Neuronal stem cell (in vitro differentiated cells): ENCODE results near the gene GALNT14.

Source experiments
- DNase-seq: peaks from one replicate; pipeline ENCODE4 v3.0.0-alpha.2; 2013; ENCODE audit warnings: low spot score
- H2AFZ ChIP-seq: one replicate; pipeline ENCODE4 v1.6.1; 2013; ENCODE audit warnings: mild to moderate bottlenecking, low read length, inconsistent platforms
- H2AK5ac ChIP-seq: 2 replicates; pipeline ENCODE4 v1.6.1; 2013; ENCODE audit warnings: low read depth, mild to moderate bottlenecking, inconsistent platforms, low read length, moderate library complexity, mixed read lengths
- H2BK120ac ChIP-seq: 2 replicates; pipeline ENCODE4 v1.6.1; 2013; ENCODE audit warnings: low read depth, mild to moderate bottlenecking, inconsistent platforms, low read length, moderate library complexity, mixed read lengths
- H2BK12ac ChIP-seq: one replicate; pipeline ENCODE4 v1.6.1; 2013; ENCODE audit warnings: low read length, inconsistent platforms
- H2BK15ac ChIP-seq: 2 replicates; pipeline ENCODE4 v1.6.1; 2013; ENCODE audit warnings: mild to moderate bottlenecking, low read length, inconsistent platforms, mixed read lengths
- H2BK5ac ChIP-seq: one replicate; pipeline ENCODE4 v1.6.1; 2013; ENCODE audit warnings: inconsistent platforms, mild to moderate bottlenecking, low read length, moderate library complexity
- H3K14ac ChIP-seq: one replicate; pipeline ENCODE4 v1.6.1; 2013; ENCODE audit warnings: low read length, inconsistent platforms
- H3K18ac ChIP-seq: 2 replicates; pipeline ENCODE4 v1.6.1; 2013; ENCODE audit warnings: low read length, inconsistent platforms
- H3K23ac ChIP-seq: 2 replicates; pipeline ENCODE4 v1.6.1; 2013; ENCODE audit warnings: low read depth, mild to moderate bottlenecking, mixed read lengths, low read length, inconsistent platforms; ENCODE audit not compliant: poor library complexity
- H3K27ac ChIP-seq: replicated peaks from 3 replicates; pipeline ENCODE4 v1.5.1; 2013; ENCODE audit warnings: low read length, inconsistent platforms
- H3K27me3 ChIP-seq, 3 experiments: 2 replicates each; pipeline ENCODE4 v1.6.1; 2013; ENCODE audit warnings: low read length in 3 of 3, mild to moderate bottlenecking in 2 of 3, inconsistent platforms in 1 of 3, low read depth in 1 of 3, mixed read lengths in 1 of 3, moderate library complexity in 1 of 3; ENCODE audit not compliant: control insufficient read depth in 3 of 3, insufficient read depth in 3 of 3
- H3K36me3 ChIP-seq, 2 donors: replicated peaks in 1 of 2; 2 replicates each; pipeline ENCODE4 v1.6.1; 2013; ENCODE audit warnings: low read length in 2 of 2; ENCODE audit not compliant: control insufficient read depth in 2 of 2, insufficient read depth in 2 of 2
- H3K4ac ChIP-seq: 2 replicates; pipeline ENCODE4 v1.6.1; 2013; ENCODE audit warnings: inconsistent platforms, mild to moderate bottlenecking, low read length, moderate library complexity
- H3K4me1 ChIP-seq, 2 donors: 1 replicate in 1 of 2; 2 replicates in 1 of 2; pipeline ENCODE4 v1.6.1; 2013; ENCODE audit warnings: low read length in 2 of 2, low read depth in 1 of 2; ENCODE audit not compliant: control insufficient read depth in 2 of 2, insufficient read depth in 1 of 2
- H3K4me2 ChIP-seq: one replicate; pipeline ENCODE4 v1.6.1; 2013; ENCODE audit warnings: mild to moderate bottlenecking, low read length, inconsistent platforms; ENCODE audit not compliant: insufficient read depth, poor library complexity, severe bottlenecking
- H3K4me3 ChIP-seq, 2 donors: 2 replicates each; pipeline ENCODE4 v1.5.1; 2013; ENCODE audit warnings: low read length in 2 of 2, mild to moderate bottlenecking in 2 of 2, inconsistent platforms in 1 of 2, moderate library complexity in 1 of 2
- H3K79me1 ChIP-seq: one replicate; pipeline ENCODE4 v1.6.1; 2013; ENCODE audit warnings: low read depth, mild to moderate bottlenecking, inconsistent platforms, low read length, moderate library complexity
- H3K9ac ChIP-seq: one replicate; pipeline ENCODE4 v1.6.1; 2013; ENCODE audit warnings: mild to moderate bottlenecking, low read depth, low read length, inconsistent platforms; ENCODE audit not compliant: poor library complexity
- H3K9me3 ChIP-seq, 2 donors: replicated peaks in 1 of 2; 2 replicates each; pipeline versions ENCODE3 to v1.6.1; 2013; ENCODE audit warnings: low read length in 2 of 2, mild to moderate bottlenecking in 2 of 2, inconsistent platforms in 1 of 2, low read depth in 1 of 2, mixed read lengths in 1 of 2, moderate library complexity in 1 of 2; ENCODE audit not compliant: control insufficient read depth in 2 of 2, insufficient read depth in 1 of 2
- H4K8ac ChIP-seq: one replicate; pipeline ENCODE4 v1.6.1; 2013; ENCODE audit warnings: low read depth, mild to moderate bottlenecking, inconsistent platforms, low read length, moderate library complexity
- H4K91ac ChIP-seq: one replicate; pipeline ENCODE4 v1.6.1; 2013; ENCODE audit warnings: low read length, low read depth, mild to moderate bottlenecking, inconsistent platforms; ENCODE audit not compliant: poor library complexity
- WGBS, 2 donors: extraction: QIAGEN DNeasy Blood & Tissue Kit; methylation state at CpG; one replicate each; pipeline ENCODE4 v1.1.7; 2013; ENCODE audit warnings: missing lambda C conversion rate in 2 of 2, mixed read lengths in 1 of 2; ENCODE audit not compliant: insufficient read length in 2 of 2, insufficient replicate concordance in 1 of 2; ENCODE audit errors: extremely low coverage in 2 of 2; 5-methylcytosine and 5-hydroxymethylcytosine counted together

GALNT14 gene

GRCh38 chr2:31122133-31122532 is 16.1 kb downstream of the GALNT14 start:
- no peaks in the 10 kb centered on the region for H3K79me1 ChIP-seq
- no peak overlapping the region for H3K18ac ChIP-seq
- no peak overlapping the region for H4K91ac ChIP-seq
- H3K27me3 ChIP-seq = no peaks in the 10 kb centered on the region
- H3K9ac ChIP-seq = no peak overlapping the region
- no peak overlapping the region for H3K4me3 ChIP-seq
- no peak overlapping the region for H2AFZ ChIP-seq
- DNase-seq = no peak
- no peak overlapping the region for H3K27ac ChIP-seq
- H3K14ac ChIP-seq = no peak overlapping the region
- no peak overlapping the region for H2BK5ac ChIP-seq
- H3K4me1 ChIP-seq = no peaks in the 10 kb centered on the region
- H3K4ac ChIP-seq = no peak overlapping the region
- H2BK12ac ChIP-seq = no peak overlapping the region
- no peak overlapping the region for H3K23ac ChIP-seq
- no peak overlapping the region for H2BK120ac ChIP-seq
- H2AK5ac ChIP-seq = no peak overlapping the region
- no CpG with 5 or more reads among the region's 9 CpGs for WGBS, 2 donors
- H3K4me2 ChIP-seq = no peak overlapping the region
- H3K36me3 ChIP-seq = no peaks in the 10 kb centered on the region
- no peak overlapping the region for H4K8ac ChIP-seq
- no peaks in the 10 kb centered on the region for H3K9me3 ChIP-seq
- H2BK15ac ChIP-seq = no peak overlapping the region

GRCh38 chr2:31113765-31114164 is 24.5 kb downstream of the GALNT14 start:
- no peak overlapping the region for H3K9ac ChIP-seq

GRCh38 chr2:31112544-31112943 is 25.7 kb downstream of the GALNT14 start:
- H2AFZ ChIP-seq = no peak overlapping the region
- H2BK15ac ChIP-seq = no peak overlapping the region
- H2AK5ac ChIP-seq = no peak overlapping the region
- WGBS, 2 donors = no CpG with 5 or more reads among the region's 3 CpGs
- DNase-seq = no peak
- H2BK12ac ChIP-seq = no peak overlapping the region
- no peaks in the 10 kb centered on the region for H3K36me3 ChIP-seq
- no peak overlapping the region for H2BK5ac ChIP-seq
- peaks cover 0 to 3% of the 10 kb centered on the region in 2 donors for H3K9me3 ChIP-seq
- H3K27ac ChIP-seq = no peak overlapping the region
- peaks cover 0 to 8% of the 10 kb centered on the region in 2 donors for H3K4me1 ChIP-seq
- H3K9ac ChIP-seq = no peak overlapping the region
- H3K4me2 ChIP-seq = no peak overlapping the region
- no peak overlapping the region for H3K4me3 ChIP-seq
- H4K8ac ChIP-seq = no peak overlapping the region
- no peak overlapping the region for H3K14ac ChIP-seq
- H3K79me1 ChIP-seq = no peaks in the 10 kb centered on the region
- no peak overlapping the region for H2BK120ac ChIP-seq
- no peak overlapping the region for H3K23ac ChIP-seq
- no peak overlapping the region for H3K4ac ChIP-seq
- no peak overlapping the region for H4K91ac ChIP-seq
- no peak overlapping the region for H3K18ac ChIP-seq
- H3K27me3 ChIP-seq = no peaks in the 10 kb centered on the region

More at GRCh38 chr2:31113765-31114164, 24.5 kb downstream of the GALNT14 start:
- Histone ChIP-seq H3K9me3 (peaks cover 0 to 3% of the 10 kb centered on the region in 2 donors), H3K36me3 (no peaks in the 10 kb centered on the region), H2AK5ac (no peak overlapping the region), H3K4me3 (no peak overlapping the region), H3K4me1 (peaks cover 0 to 8% of the 10 kb centered on the region in 2 donors), H3K14ac (no peak overlapping the region), H2BK15ac (no peak overlapping the region), H3K79me1 (no peaks in the 10 kb centered on the region), H2BK12ac (no peak overlapping the region), H3K27ac (no peak overlapping the region), H3K4ac (no peak overlapping the region), H2AFZ (no peak overlapping the region), H3K23ac (no peak overlapping the region), H2BK5ac (no peak overlapping the region), H4K8ac (no peak overlapping the region), H3K18ac (no peak overlapping the region), H4K91ac (no peak overlapping the region), H3K4me2 (no peak overlapping the region), H2BK120ac (no peak overlapping the region), H3K27me3 (no peaks in the 10 kb centered on the region)
- DNase-seq = no peak

GRCh38 chr2:31110998-31111397 is 27.2 kb downstream of the GALNT14 start:
- H4K8ac ChIP-seq = no peak overlapping the region
- peaks cover 0 to 8% of the 10 kb centered on the region in 2 donors for H3K4me1 ChIP-seq
- no peak overlapping the region for H4K91ac ChIP-seq
- no peak overlapping the region for H3K14ac ChIP-seq
- no peak overlapping the region for H2AFZ ChIP-seq
- DNase-seq = no peak
- H2BK12ac ChIP-seq = no peak overlapping the region
- H3K36me3 ChIP-seq = no peaks in the 10 kb centered on the region
- H3K79me1 ChIP-seq = no peaks in the 10 kb centered on the region
- H3K4me3 ChIP-seq = no peak overlapping the region
- H2BK15ac ChIP-seq = no peak overlapping the region
- WGBS, 2 donors = no CpG with 5 or more reads among the region's 3 CpGs
- no peak overlapping the region for H3K4me2 ChIP-seq
- no peak overlapping the region for H2BK120ac ChIP-seq
- H3K9ac ChIP-seq = no peak overlapping the region
- H3K9me3 ChIP-seq = peaks cover 0 to 3% of the 10 kb centered on the region in 2 donors
- no peak overlapping the region for H2BK5ac ChIP-seq
- no peak overlapping the region for H3K27ac ChIP-seq
- no peak overlapping the region for H2AK5ac ChIP-seq
- no peak overlapping the region for H3K23ac ChIP-seq
- no peak overlapping the region for H3K4ac ChIP-seq
- no peaks in the 10 kb centered on the region for H3K27me3 ChIP-seq
- H3K18ac ChIP-seq = no peak overlapping the region
